HepG2 (cell line): Measurements from ENCODE around the gene RPL34. TPM values are rescaled to one million over a fixed set of nuclear protein-coding genes. Genes with fewer than 3 reads are reported as not detected.
A peak's percentile ranks its signal among the peaks of the same experiment; 100 is the strongest.

Experiments
- GATAD1 ChIP-seq: IDR thresholded peaks from 2 replicates; pipeline ENCODE4 v1.6.1; 2016; ENCODE audit warnings: missing genetic modification reagents, missing compliant biosample characterization
- ISX ChIP-seq: sonication (generic); formaldehyde crosslinking; conservative IDR thresholded peaks from 2 replicates; pipeline ENCODE4 v1.5.0; 2020; ENCODE audit warnings: missing genetic modification reagents
- KDM5B ChIP-seq: sonication (generic); formaldehyde crosslinking; IDR thresholded peaks from 2 replicates; pipeline ENCODE4 v1.4.0; 2020; ENCODE audit warnings: missing genetic modification reagents, mild to moderate bottlenecking, borderline replicate concordance
- LCORL ChIP-seq, 2 experiments: fragments of 450-650 bp in 1 of 2; sonication (generic) in 1 of 2; formaldehyde crosslinking in 1 of 2; IDR thresholded peaks; 2 replicates each; pipeline versions ENCODE4 v1.5.0 to v1.6.1; 2017 to 2020; ENCODE audit warnings: antibody characterized with exemption in 1 of 2, missing genetic modification reagents in 1 of 2
- SMARCC2 ChIP-seq: fragments of 450-650 bp; IDR thresholded peaks from 2 replicates; pipeline ENCODE4 v1.6.1; 2017; ENCODE audit warnings: antibody characterized with exemption, mild to moderate bottlenecking
- U2AF2 ChIP-seq: fragments of 200-400 bp; formaldehyde crosslinking; IDR thresholded peaks from 2 replicates; pipeline ENCODE4 v1.6.1; 2017; ENCODE audit warnings: low read depth, mild to moderate bottlenecking, low read length
- ZBTB43 ChIP-seq: sonication (generic); formaldehyde crosslinking; conservative IDR thresholded peaks from 2 replicates; pipeline ENCODE4 v1.4.0; 2020; ENCODE audit warnings: missing genetic modification reagents
- ZFP90 ChIP-seq: sonication (generic); formaldehyde crosslinking; IDR thresholded peaks from 2 replicates; pipeline ENCODE4 v1.8.0; 2022; ENCODE audit warnings: missing genetic modification reagents, mild to moderate bottlenecking, inconsistent platforms, borderline replicate concordance
- ZNF205 ChIP-seq: IDR thresholded peaks from 2 replicates; pipeline ENCODE4 v1.6.1; 2018; ENCODE audit warnings: missing biosample characterization, missing genetic modification reagents
- ZNF24 ChIP-seq: fragments of 450-650 bp; IDR thresholded peaks from 2 replicates; pipeline ENCODE4 v1.6.1; 2017; ENCODE audit warnings: antibody characterized with exemption, mild to moderate bottlenecking
- ZNF318 ChIP-seq: sonication (generic); formaldehyde crosslinking; IDR thresholded peaks from 2 replicates; pipeline ENCODE4 v1.4.0; 2020; ENCODE audit warnings: mild to moderate bottlenecking, missing genetic modification reagents
- ZNF362 ChIP-seq: sonication (generic); formaldehyde crosslinking; IDR thresholded peaks from 2 replicates; pipeline ENCODE4 v1.4.0; 2020; ENCODE audit warnings: missing genetic modification reagents, mild to moderate bottlenecking, borderline replicate concordance
- ZNF549 ChIP-seq: sonication (generic); formaldehyde crosslinking; IDR thresholded peaks from 2 replicates; pipeline ENCODE4 v1.5.0; 2020; ENCODE audit warnings: missing genetic modification reagents
- ZNF550 ChIP-seq: sonication (generic); formaldehyde crosslinking; IDR thresholded peaks from 2 replicates; pipeline ENCODE4 v1.4.0; 2020; ENCODE audit warnings: mild to moderate bottlenecking, missing genetic modification reagents, borderline replicate concordance
- ZNF746 ChIP-seq: sonication (generic); formaldehyde crosslinking; IDR thresholded peaks from 2 replicates; pipeline ENCODE4 v1.8.0; 2022; ENCODE audit warnings: mild to moderate bottlenecking, missing genetic modification reagents
- polyA plus RNA-seq, 8 experiments: library from polyadenylated mRNA; depleted of rRNA in 3 of 8; stranded (reverse) in 7 of 8; unstranded in 1 of 8; fragments of >200 nt; fragmentation: Illumina TruSeq in 4 of 8; extraction: Trizol in 4 of 8; gene quantifications; 2 replicates each; pipeline versions ENCODE4 v1.2.1 to v1.2.3, GENCODE V29; 2011 to 2016; ENCODE audit warnings: low read depth in 4 of 8, missing spikeins in 1 of 8, mixed read lengths in 1 of 8; ENCODE audit not compliant: insufficient read depth in 1 of 8
- total RNA-seq, 5 experiments: library from RNA; depleted of rRNA; stranded (reverse); fragments of >200 nt; fragmentation: Illumina TruSeq; extraction: Trizol; gene quantifications; 2 replicates each; pipeline ENCODE4 v1.2.3, GENCODE V29; 2016; ENCODE audit warnings: low read depth in 1 of 5
- TF ChIP-seq, protein P1 (sequence below): sonication (generic); formaldehyde crosslinking; IDR thresholded peaks from 2 replicates; pipeline ENCODE4 v1.8.1; 2023; ENCODE audit warnings: mild to moderate bottlenecking, missing genetic modification reagents

Gene RPL34
- total and polyA plus RNA-seq, 2 of the 13 experiments (the other 11 are each of a cell fraction or from before 2014, with no cell fraction given): 2,235 to 3,985 TPM

- TF ChIP-seq, protein P1, sequence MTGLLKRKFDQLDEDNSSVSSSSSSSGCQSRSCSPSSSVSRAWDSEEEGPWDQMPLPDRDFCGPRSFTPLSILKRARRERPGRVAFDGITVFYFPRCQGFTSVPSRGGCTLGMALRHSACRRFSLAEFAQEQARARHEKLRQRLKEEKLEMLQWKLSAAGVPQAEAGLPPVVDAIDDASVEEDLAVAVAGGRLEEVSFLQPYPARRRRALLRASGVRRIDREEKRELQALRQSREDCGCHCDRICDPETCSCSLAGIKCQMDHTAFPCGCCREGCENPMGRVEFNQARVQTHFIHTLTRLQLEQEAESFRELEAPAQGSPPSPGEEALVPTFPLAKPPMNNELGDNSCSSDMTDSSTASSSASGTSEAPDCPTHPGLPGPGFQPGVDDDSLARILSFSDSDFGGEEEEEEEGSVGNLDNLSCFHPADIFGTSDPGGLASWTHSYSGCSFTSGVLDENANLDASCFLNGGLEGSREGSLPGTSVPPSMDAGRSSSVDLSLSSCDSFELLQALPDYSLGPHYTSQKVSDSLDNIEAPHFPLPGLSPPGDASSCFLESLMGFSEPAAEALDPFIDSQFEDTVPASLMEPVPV (CRISPR knock-in tag): peak; percentile 76
- TF ChIP-seq ZNF746 (CRISPR knock-in tag) (peak; percentile 37; the same call in 1 of the 2 replicates), LCORL (IDR thresholded peaks at IDR 0.05) (no peak), LCORL (CRISPR knock-in tag; IDR thresholded peaks at IDR 0.05) (no peak; the same call in 1 of the 2 replicates), ZNF550 (CRISPR knock-in tag) (no peak), ZFP90 (CRISPR knock-in tag) (no peak), GATAD1 (CRISPR knock-in tag) (peak; percentile 88), ZNF24 (peak; percentile 63), KDM5B (no peak; the same call in 1 of the 2 replicates), ZNF318 (no peak), U2AF2 (no peak), ZBTB43 (CRISPR knock-in tag) (no peak), ZNF205 (0 out of 2 replicates have a peak, but pooled peaks have one; percentile 39), ZNF362 (CRISPR knock-in tag) (peak; percentile 96), ISX (CRISPR knock-in tag) (no peak), ZNF549 (CRISPR knock-in tag) (no peak), SMARCC2 (no peak)
Measured at GRCh38 chr4:108620101-108620932, at the start of gene RPL34 (continued).
